ENCODE data around the gene DPP10. TPM values are rescaled to one million over a fixed set of nuclear protein-coding genes. Genes with fewer than 3 reads are reported as not detected.
"Not testable (repeated sequence)": the region's sequence is repeated elsewhere in the genome, so short reads cannot be mapped to it uniquely, and the experiment has no call there.

The DPP10 gene
- total RNA-seq: not detected

- intact Hi-C loops (cut with DNase I): no loop called here
- Histone ChIP-seq H3K9me3 (no peaks in the 10 kb centered on the region), H3K27ac (no peak within 1 kb of the TSS), H3K4me3 (no peak within 1 kb of the TSS), H3K36me3 (no peaks in the 10 kb centered on the region), H3K27me3 (no peaks in the 10 kb centered on the region), H3K4me1 (no peaks in the 10 kb centered on the region)
- no peak for DNase-seq (ENCODE audit: low spot score in 2 of 2)
- TF ChIP-seq CTCF (IDR thresholded peaks at IDR 0.05): no peak
Observed at GRCh38 chr2:114442510-114442909, at the start of gene DPP10. Gene DPP10, plus strand, starts transcription at chr2:114442641.

DNA sequence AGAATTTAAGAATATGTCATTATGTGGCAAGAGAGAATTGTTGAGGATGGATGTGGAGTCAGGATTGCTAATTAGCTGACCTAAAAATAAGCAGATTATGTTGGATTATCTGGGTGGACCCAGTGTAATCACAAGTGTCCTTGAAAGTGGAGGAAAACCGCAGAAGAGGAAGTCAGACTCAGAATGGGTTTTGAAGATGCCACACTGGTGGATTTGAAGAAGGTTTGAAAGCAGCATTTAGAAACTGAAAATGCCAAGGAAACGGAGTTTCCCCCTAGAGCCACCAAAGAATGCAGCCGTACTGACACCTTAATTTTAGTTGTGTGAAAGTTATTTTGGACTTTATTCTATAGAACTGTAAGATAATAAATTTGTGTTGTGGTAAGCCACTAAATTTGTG, 41.6 kb upstream of the DPP10 start:
- no peak for DNase-seq (ENCODE audit: low spot score in 2 of 2)
- H3K27ac ChIP-seq: no peak overlapping the region
- no peaks in the 10 kb centered on the region for H3K9me3 ChIP-seq
- H3K4me1 ChIP-seq: no peaks in the 10 kb centered on the region
- H3K36me3 ChIP-seq: no peaks in the 10 kb centered on the region
- TF ChIP-seq CTCF (IDR thresholded peaks at IDR 0.05): no peak
- H3K4me3 ChIP-seq: no peak overlapping the region
- intact Hi-C loops (cut with DNase I): no loop called here
- H3K27me3 ChIP-seq: no peaks in the 10 kb centered on the region

- Histone ChIP-seq H3K4me1 (no peaks in the 10 kb centered on the region), H3K27ac (no peak overlapping the region), H3K27me3 (no peaks in the 10 kb centered on the region), H3K36me3 (no peaks in the 10 kb centered on the region), H3K9me3 (peaks cover 0 to 4% of the 10 kb centered on the region in 2 donors), H3K4me3 (no peak overlapping the region)
- no peak for DNase-seq (ENCODE audit: low spot score in 2 of 2)
- intact Hi-C loops (cut with DNase I): no loop called here
- TF ChIP-seq CTCF (IDR thresholded peaks at IDR 0.05): no peak
Observed at GRCh38 chr2:114405247-114406116, 37.0 kb upstream of the DPP10 start.

DNA sequence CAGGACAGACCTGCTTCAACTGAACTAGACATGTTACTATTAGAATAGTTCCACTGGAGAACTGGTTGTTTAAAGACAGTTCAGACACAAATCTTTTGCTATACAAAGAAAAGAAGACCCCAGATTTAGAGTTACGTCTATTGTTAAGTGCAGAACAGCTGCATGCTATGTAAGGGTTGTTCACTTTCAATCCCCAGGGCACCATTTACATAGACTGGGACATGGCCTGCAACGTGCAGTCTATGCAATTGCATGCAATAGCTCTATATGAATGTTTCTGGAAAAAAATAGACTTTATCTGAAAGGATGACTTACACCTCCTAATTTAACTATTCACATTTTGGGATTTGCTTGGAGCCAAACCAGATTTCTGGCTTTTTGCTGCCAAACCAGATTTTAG, 36.1 kb upstream of the DPP10 start:
- Histone ChIP-seq H3K9me3 (peaks cover 0 to 4% of the 10 kb centered on the region in 2 donors), H3K4me3 (no peak overlapping the region), H3K27me3 (no peaks in the 10 kb centered on the region), H3K27ac (no peak overlapping the region), H3K36me3 (no peaks in the 10 kb centered on the region), H3K4me1 (no peaks in the 10 kb centered on the region)
- intact Hi-C loops (cut with DNase I): no loop called here
- TF ChIP-seq CTCF (IDR thresholded peaks at IDR 0.05): no peak
- no peak for DNase-seq (ENCODE audit: low spot score in 2 of 2)

DNA sequence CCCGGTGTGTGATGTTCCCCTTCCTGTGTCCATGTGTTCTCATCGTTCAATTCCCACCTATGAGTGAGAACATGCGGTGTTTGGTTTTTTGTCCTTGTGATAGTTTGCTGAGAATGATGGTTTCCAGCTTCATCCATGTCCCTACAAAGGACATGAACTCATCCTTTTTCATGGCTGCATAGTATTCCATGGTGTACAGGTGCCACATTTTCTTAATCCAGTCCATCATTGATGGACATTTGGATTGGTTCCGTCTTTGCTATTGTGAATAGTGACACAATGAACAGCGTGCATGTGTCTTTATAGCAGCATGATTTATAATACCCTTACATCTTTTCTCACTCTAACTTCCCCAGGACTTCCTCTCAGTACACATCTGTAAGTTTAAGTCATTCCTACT, 35.1 kb upstream of the DPP10 start:
- H3K36me3 ChIP-seq; H3K27me3 ChIP-seq; intact Hi-C loops (cut with DNase I); H3K9me3 ChIP-seq; H3K4me3 ChIP-seq; DNase-seq (ENCODE audit: low spot score in 2 of 2); H3K27ac ChIP-seq; H3K4me1 ChIP-seq: not testable (repeated sequence)

GRCh38 chr2:114421781-114422180, 20.7 kb upstream of the DPP10 start:
- no peak for DNase-seq (ENCODE audit: low spot score in 2 of 2)
- Histone ChIP-seq H3K9me3 (no peaks in the 10 kb centered on the region), H3K4me1 (peaks cover 7 to 10% of the 10 kb centered on the region in 2 donors), H3K36me3 (no peaks in the 10 kb centered on the region), H3K27me3 (no peaks in the 10 kb centered on the region), H3K4me3 (no peak overlapping the region), H3K27ac (no peak overlapping the region)
- TF ChIP-seq CTCF (IDR thresholded peaks at IDR 0.05): no peak
- intact Hi-C loops (cut with DNase I): no loop called here

Data from ascending aorta (tissue), 2 donors.